Lung (tissue), 12 donors: ENCODE measurements around the gene NPHP4. TPM values are rescaled to one million over a fixed set of nuclear protein-coding genes. Genes with fewer than 3 reads are reported as not detected.

ENCODE experiments used
- ATAC-seq: fragments of 200-7000 bp; cut with Tn5 transposase; one replicate; pipeline ENCODE4 v1.9.1; 2020; ENCODE audit warnings: moderate number of reproducible peaks; ENCODE audit not compliant: insufficient read depth, low FRiP score
- DNase-seq, 3 donors: peaks; one replicate each; pipeline ENCODE4 v3.0.0-alpha.2; 2013 to 2017
- H3K27ac ChIP-seq, 2 donors: one replicate each; pipeline ENCODE4 v1.5.1; 2013; ENCODE audit warnings: mild to moderate bottlenecking in 2 of 2, moderate library complexity in 2 of 2, control low read depth in 1 of 2, inconsistent platforms in 1 of 2, low read depth in 1 of 2, low read length in 1 of 2
- H3K27me3 ChIP-seq, 3 donors: one replicate each; pipeline ENCODE4 v1.5.1; 2013; ENCODE audit warnings: low read length in 2 of 3; ENCODE audit not compliant: control insufficient read depth in 3 of 3, insufficient read depth in 3 of 3
- H3K36me3 ChIP-seq, 4 donors: one replicate each; pipeline ENCODE4 v1.5.1; 2013; ENCODE audit warnings: low read length in 4 of 4, mild to moderate bottlenecking in 1 of 4, moderate library complexity in 1 of 4; ENCODE audit not compliant: control insufficient read depth in 4 of 4, insufficient read depth in 4 of 4
- H3K4me1 ChIP-seq, 5 donors: one replicate each; pipeline ENCODE4 v1.5.1; 2013; ENCODE audit warnings: low read length in 5 of 5, mild to moderate bottlenecking in 2 of 5, moderate library complexity in 1 of 5; ENCODE audit not compliant: control insufficient read depth in 5 of 5, insufficient read depth in 5 of 5
- H3K4me3 ChIP-seq: one replicate; pipeline ENCODE4 v1.5.1; 2013; ENCODE audit warnings: mild to moderate bottlenecking, control low read depth, moderate library complexity
- H3K9ac ChIP-seq, 2 donors: one replicate each; pipeline ENCODE4 v1.5.1; 2013; ENCODE audit warnings: low read length in 2 of 2, control low read depth in 1 of 2; ENCODE audit not compliant: insufficient read depth in 1 of 2
- H3K9me3 ChIP-seq, 4 donors: one replicate each; pipeline ENCODE4 v1.5.1; 2013; ENCODE audit warnings: low read length in 3 of 4, mild to moderate bottlenecking in 1 of 4, moderate library complexity in 1 of 4; ENCODE audit not compliant: control insufficient read depth in 4 of 4, insufficient read depth in 3 of 4
- CTCF ChIP-seq: IDR thresholded peaks from 2 replicates; pipeline ENCODE4 v1.5.1; 2012; ENCODE audit warnings: mild to moderate bottlenecking; ENCODE audit errors: control extremely low read depth, extremely low read depth
- WGBS, 2 donors: extraction: QIAGEN DNeasy Blood & Tissue Kit; methylation state at CpG; one replicate each; pipeline ENCODE4 v1.1.7; 2013; 5-methylcytosine and 5-hydroxymethylcytosine counted together
- polyA plus RNA-seq, 2 donors: library from polyadenylated mRNA; stranded (reverse); fragments of 200-250 nt; gene quantifications; one replicate each; pipeline ENCODE4 v1.2.1, GENCODE V29; 2013
- total RNA-seq, 2 donors: library from RNA; depleted of rRNA in 1 of 2; stranded (reverse); fragments of >200 nt in 1 of 2; gene quantifications; one replicate each; pipeline ENCODE4 v1.2.1, GENCODE V29; 2014 to 2021
- donor health status: control.
- donor health status: control.
- donor health status: Bipolar disorder and iron deficiency.
- donor health status: healthy.
- donor health status: DM: yes; HTN: yes; CAD: no.

The NPHP4 gene
- total and polyA plus RNA-seq, 4 donors: 6.0 to 23.3 (median 11.1) TPM

GRCh38 chr1:5878971-5879370 is 113.3 kb downstream of the NPHP4 start:
- 82 to 84% methylated on average over 4 of the region's 4 CpGs for WGBS, 2 donors

GRCh38 chr1:5877683-5878530 is 114.3 kb downstream of the NPHP4 start:
- no peak for TF ChIP-seq CTCF
- peaks cover 0 to 14% (median 0%) of the 10 kb centered on the region in 4 donors for H3K9me3 ChIP-seq
- ATAC-seq (no peak), DNase-seq (no peak)
- WGBS, 2 donors: 96% methylated on average over 20 of the region's 20 CpGs
- H3K9ac ChIP-seq: no peak overlapping the region
- H3K4me1 ChIP-seq: no peaks in the 10 kb centered on the region
- H3K4me3 ChIP-seq: no peak overlapping the region
- H3K27me3 ChIP-seq: no peaks in the 10 kb centered on the region
- peaks cover 2 to 43% (median 15%) of the 10 kb centered on the region in 4 donors for H3K36me3 ChIP-seq
- H3K27ac ChIP-seq: no peak overlapping the region

More at GRCh38 chr1:5878971-5879370, 113.3 kb downstream of the NPHP4 start:
- Histone ChIP-seq H3K9ac (no peak overlapping the region), H3K9me3 (peaks cover 0 to 14% (median 0%) of the 10 kb centered on the region in 4 donors), H3K27me3 (no peaks in the 10 kb centered on the region), H3K4me3 (no peak overlapping the region), H3K36me3 (peaks cover 2 to 36% (median 12%) of the 10 kb centered on the region in 4 donors), H3K4me1 (no peaks in the 10 kb centered on the region), H3K27ac (no peak overlapping the region)
- DNase-seq (no peak), ATAC-seq (no peak)
- TF ChIP-seq CTCF: no peak

GRCh38 chr1:5877001-5877400 is 115.2 kb downstream of the NPHP4 start:
- no peak for TF ChIP-seq CTCF
- WGBS, 2 donors: 87 to 93% methylated on average over 22 of the region's 22 CpGs
- Histone ChIP-seq H3K4me3 (no peak overlapping the region), H3K27ac (no peak overlapping the region), H3K4me1 (no peaks in the 10 kb centered on the region), H3K27me3 (no peaks in the 10 kb centered on the region), H3K9ac (no peak overlapping the region), H3K36me3 (peaks cover 2 to 49% (median 17%) of the 10 kb centered on the region in 4 donors), H3K9me3 (peaks cover 0 to 14% (median 0%) of the 10 kb centered on the region in 4 donors)
- ATAC-seq (no peak), DNase-seq (no peak)
